SIG-M5 treated with dmso at 0.1 percent for 504 hours (cell line): Measurements from ENCODE around the gene ABCA7.

Source experiments
- DNase-seq: peaks from one replicate; lab custom pipeline; 2025; ENCODE audit not compliant: unreplicated experiment; lab: John Stamatoyannopoulos, UW

ABCA7 gene

GRCh38 chr19:1039646-1040475, at the start of gene ABCA7:
TSS of gene ABCA7 (plus strand) at chr19:1040107. CDS start at chr19:1041362, 1,255 bp downstream.
- DNase-seq: peak; percentile 95

- DNase-seq: no peak
Observed at GRCh38 chr19:990119-990571, 49.8 kb upstream of the ABCA7 start.

DNA sequence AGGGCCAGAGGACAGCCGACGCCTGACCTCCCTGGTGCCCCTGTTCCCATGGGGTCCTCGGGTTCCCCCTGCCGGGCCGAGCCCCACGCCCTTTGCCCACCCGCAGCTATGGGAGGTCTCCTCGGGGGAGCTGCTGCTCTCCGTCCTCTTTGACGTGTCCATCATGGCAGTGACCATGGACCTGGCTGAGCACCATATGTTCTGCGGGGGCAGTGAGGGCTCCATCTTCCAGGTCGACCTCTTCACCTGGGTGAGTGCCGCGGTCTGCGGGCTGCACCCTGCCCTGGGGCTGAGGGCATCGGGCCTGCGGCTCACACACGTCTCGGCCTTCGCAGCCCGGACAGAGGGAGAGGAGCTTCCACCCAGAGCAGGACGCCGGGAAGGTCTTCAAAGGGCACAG, 49.2 kb upstream of the ABCA7 start:
- no peak for DNase-seq

DNA sequence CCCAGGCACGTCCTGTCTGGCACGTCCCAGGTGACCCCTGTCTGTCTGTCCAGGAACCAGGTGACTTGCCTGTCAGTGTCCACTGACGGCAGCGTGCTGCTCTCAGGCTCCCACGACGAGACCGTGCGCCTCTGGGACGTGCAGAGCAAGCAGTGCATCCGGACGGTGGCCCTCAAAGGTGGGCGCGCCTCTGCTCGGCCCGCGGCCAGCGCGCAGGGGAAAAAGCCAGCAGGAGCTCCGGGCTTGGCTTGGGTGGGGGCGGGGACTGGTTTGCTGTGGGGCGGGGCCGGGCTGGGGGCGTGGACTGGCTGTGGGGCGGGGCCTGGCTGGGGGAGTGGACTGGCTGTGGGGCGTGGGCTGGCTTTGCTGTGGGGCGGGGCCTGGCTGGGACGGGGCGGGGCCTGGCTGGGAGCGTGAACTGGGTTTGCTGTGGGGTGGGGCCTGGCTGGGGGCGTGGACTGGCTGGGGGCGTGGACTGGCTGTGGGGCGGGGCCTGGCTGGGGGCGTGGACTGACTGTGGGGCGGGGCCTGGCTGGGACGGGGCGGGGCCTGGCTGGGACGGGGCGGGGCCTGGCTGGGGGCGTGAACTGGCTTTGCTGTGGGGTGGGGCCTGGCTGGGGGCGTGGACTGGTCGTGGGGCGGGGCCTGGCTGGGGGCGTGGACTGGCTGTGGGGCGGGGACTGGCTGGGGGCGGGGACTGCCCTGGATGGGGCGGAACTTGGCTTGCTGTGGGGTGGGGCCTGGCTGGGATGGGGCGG, 48.6 kb upstream of the ABCA7 start:
- DNase-seq: no peak

DNA sequence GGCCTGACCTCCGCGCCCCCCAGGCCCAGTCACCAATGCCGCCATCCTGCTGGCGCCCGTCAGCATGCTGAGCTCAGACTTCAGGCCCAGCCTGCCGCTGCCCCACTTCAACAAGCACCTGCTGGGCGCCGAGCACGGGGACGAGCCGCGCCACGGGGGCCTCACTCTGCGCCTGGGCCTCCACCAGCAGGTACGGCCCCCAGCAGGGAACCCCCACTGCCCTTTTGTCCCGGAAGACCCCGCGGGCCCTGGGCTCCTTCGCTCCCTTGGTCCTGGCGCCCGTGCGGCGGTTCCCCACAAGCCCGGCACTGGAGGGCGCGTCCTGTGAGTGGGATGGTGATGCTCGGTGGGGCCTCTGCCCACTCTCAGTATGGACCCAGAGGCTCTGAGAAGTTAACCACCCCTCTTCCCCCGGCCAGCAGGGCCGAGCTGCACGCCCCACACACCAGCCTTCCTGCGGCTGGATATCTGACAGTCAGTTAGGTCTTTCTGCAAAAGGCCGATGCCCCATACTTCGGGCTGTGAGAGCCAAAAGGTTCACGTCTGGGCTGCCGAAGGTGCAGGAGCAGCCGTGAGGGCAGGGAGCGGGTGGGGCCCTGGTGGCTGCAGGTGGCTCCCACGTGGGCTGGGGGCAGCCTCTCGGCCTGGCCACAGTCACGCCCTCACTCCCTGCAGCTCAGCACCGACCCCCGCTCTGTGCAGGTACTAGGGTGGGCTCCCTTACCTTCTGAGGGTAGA, 47.8 kb upstream of the ABCA7 start:
- DNase-seq: no peak

- DNase-seq: no peak
Observed at GRCh38 chr19:992670-993055, 47.2 kb upstream of the ABCA7 start.

- no peak for DNase-seq
Observed at GRCh38 chr19:993361-993830, 46.5 kb upstream of the ABCA7 start.

GRCh38 chr19:993831-994393, 46.0 kb upstream of the ABCA7 start:
- DNase-seq: no peak

DNA sequence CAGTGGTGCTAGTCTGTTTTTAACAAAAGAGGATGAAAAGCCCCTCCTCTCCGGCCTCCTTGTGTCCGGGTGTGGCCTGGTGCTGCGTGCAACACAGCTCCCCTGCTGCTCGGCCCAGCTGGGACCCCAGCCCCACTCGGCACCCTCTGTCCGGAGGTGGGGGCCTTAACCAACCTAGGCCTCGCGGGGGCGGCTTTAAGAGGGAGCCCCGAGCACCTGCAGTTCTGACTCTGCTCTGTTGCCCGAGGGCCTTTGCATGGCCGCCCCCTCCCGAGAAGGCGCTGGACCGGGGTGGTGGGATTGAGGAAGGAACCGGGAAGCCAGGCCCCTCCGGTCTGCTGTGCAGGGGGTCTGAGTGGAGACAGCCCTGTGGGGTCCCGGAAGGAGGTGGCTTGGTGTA, 45.4 kb upstream of the ABCA7 start:
- no peak for DNase-seq

GRCh38 chr19:995051-995827, 44.7 kb upstream of the ABCA7 start:
- DNase-seq: no peak

GRCh38 chr19:996051-996838, 43.7 kb upstream of the ABCA7 start:
- peak; percentile 26 for DNase-seq

DNA sequence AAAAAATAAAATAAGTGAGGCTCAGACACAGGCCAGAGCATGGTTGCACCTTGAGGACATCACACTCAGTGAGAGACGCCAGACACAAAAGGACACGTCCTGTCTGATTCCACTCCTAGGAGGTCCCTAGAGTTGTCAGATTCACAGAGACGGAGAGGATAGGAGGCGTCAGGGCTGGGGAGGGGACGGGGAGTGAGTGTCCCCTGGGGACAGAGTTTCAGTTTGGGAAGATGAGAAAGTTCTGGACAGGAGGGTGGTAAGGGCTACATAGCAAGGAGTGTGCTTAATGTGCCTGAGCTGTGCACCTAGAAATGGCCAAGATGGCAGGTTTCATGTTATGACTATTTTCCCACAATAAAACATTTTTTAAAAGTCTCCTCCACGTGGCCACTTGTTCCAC, 41.8 kb upstream of the ABCA7 start:
- DNase-seq: no peak

- DNase-seq: no peak
Observed at GRCh38 chr19:999379-999719, 40.6 kb upstream of the ABCA7 start.

- DNase-seq: peak; percentile 34
Observed at GRCh38 chr19:1000095-1000494, 39.8 kb upstream of the ABCA7 start, which contains the start of gene GRIN3B. TSS of gene GRIN3B (plus strand) at chr19:1000419. CDS start at chr19:1000438, 19 bp downstream.

- no peak for DNase-seq
Observed at GRCh38 chr19:1000591-1001537, 39.0 kb upstream of the ABCA7 start.

- DNase-seq: no peak
Observed at GRCh38 chr19:1001538-1002166, 38.3 kb upstream of the ABCA7 start.

DNA sequence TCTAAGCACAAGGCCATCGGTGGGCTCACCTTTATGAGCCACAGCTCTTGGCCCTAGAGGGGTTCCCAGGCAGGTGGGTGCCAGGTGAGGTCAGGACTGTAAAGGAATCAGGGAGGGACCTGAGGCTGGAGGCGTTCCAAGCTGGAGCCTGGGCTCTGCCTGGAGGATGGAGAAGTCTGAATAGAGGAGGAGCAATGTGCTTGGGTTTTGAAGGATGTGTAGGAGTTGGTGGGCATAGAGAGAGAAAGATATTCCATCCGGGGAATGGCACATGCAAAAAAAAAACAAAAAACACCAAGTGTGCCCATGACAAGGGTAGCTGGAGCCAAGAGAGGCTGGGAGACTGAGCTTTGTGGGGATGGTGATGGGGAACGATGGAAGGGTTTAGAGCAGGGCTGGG, 37.3 kb upstream of the ABCA7 start:
- no peak for DNase-seq

- no peak for DNase-seq
Observed at GRCh38 chr19:1003283-1003682, 36.6 kb upstream of the ABCA7 start.
